ENCODE results near the gene ZNF438. TPM values are rescaled to one million over a fixed set of nuclear protein-coding genes. Genes with fewer than 3 reads are reported as not detected.

The ZNF438 gene
- total and polyA plus RNA-seq, 10 of the 15 experiments (the other 5 are each of a cell fraction or from before 2014, with no cell fraction given) = 0.93 to 5.2 (median 1.9) TPM

DNA sequence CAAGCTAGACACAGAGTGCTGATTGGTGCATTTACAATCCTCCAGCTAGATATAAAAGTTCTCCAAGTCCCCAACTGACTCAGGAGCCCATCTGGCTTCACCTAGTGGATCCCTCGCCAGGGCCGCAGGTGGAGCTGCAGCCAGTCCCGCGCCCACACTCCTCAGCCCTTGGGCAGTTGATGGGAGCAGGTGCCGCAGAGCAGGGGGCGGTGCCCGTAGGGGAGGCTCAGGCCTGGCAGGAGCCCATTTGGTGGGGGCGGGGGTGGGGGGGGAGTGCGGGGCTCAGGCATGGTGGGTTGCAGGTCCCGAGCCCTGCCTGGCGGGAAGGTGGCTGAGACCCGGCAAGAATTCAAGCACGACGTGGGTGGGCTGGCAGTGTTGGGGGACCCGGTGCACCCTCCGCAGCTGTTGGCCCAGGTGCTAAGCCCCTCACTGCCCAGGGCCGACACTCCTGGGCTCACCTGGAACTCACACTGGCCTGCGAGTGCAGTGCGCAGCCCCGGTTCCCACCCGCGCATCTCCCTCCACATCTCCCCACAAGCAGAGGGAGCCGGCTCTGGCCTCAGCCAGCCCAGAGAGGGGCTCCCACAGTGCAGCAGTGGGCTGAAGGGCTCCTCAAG, 101.7 kb downstream of the ZNF438 start:
- Histone ChIP-seq H3K27ac (ENCODE audit: control insufficient read depth, insufficient read depth) (no peak overlapping the region), H3K79me2 (ENCODE audit: control insufficient read depth, insufficient read depth, low read length) (no peaks in the 10 kb centered on the region), H3K4me1 (ENCODE audit: control insufficient read depth, insufficient read depth, low read length) (no peaks in the 10 kb centered on the region), H3K27me3 (replicated peaks in 1 of 2; ENCODE audit: control insufficient read depth in 2 of 2, insufficient read depth in 2 of 2, low read length in 1 of 2) (no peaks in the 10 kb centered on the region), H3K4me2 (ENCODE audit: control insufficient read depth, insufficient read depth) (no peak overlapping the region), H3K9ac (ENCODE audit: control insufficient read depth, insufficient read depth, low read length) (no peak overlapping the region), H3K9me3 (replicated peaks; ENCODE audit: control insufficient read depth, insufficient read depth, low read length) (no peaks in the 10 kb centered on the region; the same call in 2 of the 3 replicates), H3K36me3 (ENCODE audit: control insufficient read depth in 2 of 2, insufficient read depth in 2 of 2, low read length in 1 of 2) (no peaks in the 10 kb centered on the region), H4K20me1 (ENCODE audit: control insufficient read depth, insufficient read depth) (no peaks in the 10 kb centered on the region), H3K4me3 (no peak overlapping the region), H2AFZ (ENCODE audit: control insufficient read depth, low read depth, low read length) (no peak overlapping the region)
- in situ Hi-C loops (cut with MboI) = no loop called here
- BruUV-seq (replicated peaks) = no TSS peak
- ChIA-PET POLR2A (no interaction called here), CTCF (interaction anchor here (1.4 kb wide), 1 partner anchor 8 kb away, joined by 3 read pairs; no protein-coding TSS in a partner anchor), SMC1A (ENCODE audit: uncharacterized antibody, unreplicated experiment) (no interaction called here), RAD21 (ENCODE audit: unreplicated experiment) (no interaction called here)
- WGBS (ENCODE audit: insufficient coverage, insufficient replicate concordance, low lambda C conversion rate, missing lambda C conversion rate) = 92% methylated on average over 15 of the region's 23 CpGs
- FAIRE-seq = no peak
- ATAC-seq = no peak
- no peak for DNase-seq (ENCODE audit: low read depth, low spot score)
- no peak for TF ChIP-seq BCL11A (IDR thresholded peaks at IDR 0.05; ENCODE audit: low read depth, low read length)
- TF ChIP-seq, protein P1, sequence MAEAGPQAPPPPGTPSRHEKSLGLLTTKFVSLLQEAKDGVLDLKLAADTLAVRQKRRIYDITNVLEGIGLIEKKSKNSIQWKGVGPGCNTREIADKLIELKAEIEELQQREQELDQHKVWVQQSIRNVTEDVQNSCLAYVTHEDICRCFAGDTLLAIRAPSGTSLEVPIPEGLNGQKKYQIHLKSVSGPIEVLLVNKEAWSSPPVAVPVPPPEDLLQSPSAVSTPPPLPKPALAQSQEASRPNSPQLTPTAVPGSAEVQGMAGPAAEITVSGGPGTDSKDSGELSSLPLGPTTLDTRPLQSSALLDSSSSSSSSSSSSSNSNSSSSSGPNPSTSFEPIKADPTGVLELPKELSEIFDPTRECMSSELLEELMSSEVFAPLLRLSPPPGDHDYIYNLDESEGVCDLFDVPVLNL (IDR thresholded peaks at IDR 0.05; ENCODE audit: low read depth, low read length) = no peak
- TF ChIP-seq PAX8 (IDR thresholded peaks at IDR 0.05) = no peak
- no peak for TF ChIP-seq TCF3 (IDR thresholded peaks at IDR 0.05; ENCODE audit: borderline replicate concordance, insufficient read depth, low read depth, low read length)
- TF ChIP-seq POU2F2 (IDR thresholded peaks at IDR 0.05; ENCODE audit: borderline replicate concordance, low read depth, low read length) = no peak
- TF ChIP-seq NR2C1 (IDR thresholded peaks at IDR 0.05) = no peak
- TF ChIP-seq ASH2L (IDR thresholded peaks at IDR 0.05; ENCODE audit: borderline replicate concordance, low read depth) = no peak
- TF ChIP-seq, protein P2, sequence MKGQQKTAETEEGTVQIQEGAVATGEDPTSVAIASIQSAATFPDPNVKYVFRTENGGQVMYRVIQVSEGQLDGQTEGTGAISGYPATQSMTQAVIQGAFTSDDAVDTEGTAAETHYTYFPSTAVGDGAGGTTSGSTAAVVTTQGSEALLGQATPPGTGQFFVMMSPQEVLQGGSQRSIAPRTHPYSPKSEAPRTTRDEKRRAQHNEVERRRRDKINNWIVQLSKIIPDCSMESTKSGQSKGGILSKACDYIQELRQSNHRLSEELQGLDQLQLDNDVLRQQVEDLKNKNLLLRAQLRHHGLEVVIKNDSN (IDR thresholded peaks at IDR 0.05; ENCODE audit: borderline replicate concordance, extremely low read length, insufficient read depth, low read depth, low read length) = no peak
- TF ChIP-seq POLR2AphosphoS5 (IDR thresholded peaks at IDR 0.05; ENCODE audit: low read length) = no peak
- no peak for TF ChIP-seq SMAD5 (IDR thresholded peaks at IDR 0.05; ENCODE audit: low read depth)
- TF ChIP-seq DPF2 (IDR thresholded peaks at IDR 0.05) = no peak
- no peak for TF ChIP-seq FOXK2 (IDR thresholded peaks at IDR 0.05)
- TF ChIP-seq MEF2B (IDR thresholded peaks at IDR 0.05; ENCODE audit: partially characterized antibody, poor library complexity, severe bottlenecking) = no peak
- no peak for TF ChIP-seq WRNIP1 (IDR thresholded peaks at IDR 0.05; ENCODE audit: borderline replicate concordance, low read depth, low read length)
- no peak for TF ChIP-seq PML (IDR thresholded peaks at IDR 0.05; ENCODE audit: low read length)
- no peak for TF ChIP-seq IKZF2 (IDR thresholded peaks at IDR 0.05)
- no peak for TF ChIP-seq ZNF274 (IDR thresholded peaks at IDR 0.05; ENCODE audit: insufficient read depth, insufficient read length)
- no peak for TF ChIP-seq EED (IDR thresholded peaks at IDR 0.05; ENCODE audit: low read depth)
- intact Hi-C loops (cut with micrococcal nuclease; ENCODE audit: unreplicated experiment) = no loop called here
